ENCODE results near the gene NEO1. TPM values are rescaled to one million over a fixed set of nuclear protein-coding genes. Genes with fewer than 3 reads are reported as not detected.

The NEO1 gene
- total RNA-seq, 1 experiment from 2014 or later = 41.8 TPM

DNA sequence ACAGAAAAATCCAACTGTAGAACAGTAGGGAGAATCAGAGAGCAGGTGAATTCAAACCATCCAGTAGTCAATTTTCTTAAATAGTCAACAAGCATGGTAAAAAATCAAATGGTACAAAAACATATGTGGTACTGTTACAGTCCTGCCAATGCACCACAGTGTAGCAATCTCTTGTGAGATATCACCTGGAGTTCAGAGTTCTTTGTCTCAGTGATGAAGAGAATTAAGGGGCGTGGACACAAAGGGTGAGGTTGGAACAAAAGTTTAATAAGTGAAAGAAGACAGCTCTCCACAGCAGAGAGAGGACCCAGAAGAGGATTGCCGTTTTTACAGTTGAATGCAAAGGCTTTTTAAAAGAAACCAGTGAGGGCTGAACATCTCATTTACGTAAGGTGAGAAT is 113.2 kb downstream of the NEO1 start:
- H3K4me2 ChIP-seq (ENCODE audit: insufficient read depth, insufficient read length, low read length) = no peak overlapping the region
- no peak overlapping the region for H3K4ac ChIP-seq (ENCODE audit: low read depth, low read length)
- no peak overlapping the region for H3K9ac ChIP-seq (ENCODE audit: extremely low read depth, insufficient read length, low read length)
- no peak overlapping the region for H2AFZ ChIP-seq (ENCODE audit: low read length)
- Mint-ChIP-seq H3K27me3 (ENCODE audit: low read depth) (no peaks in the 10 kb centered on the region), H3K4me3 (no peak overlapping the region), H3K4me1 (peaks cover 10 to 14% of the 10 kb centered on the region in 2 experiments; a peak in 3 of 4 replicates), H3K9me3 (peaks cover 7 to 19% of the 10 kb centered on the region in 2 experiments; a peak in 4 of 5 replicates), H3K36me3 (ENCODE audit: insufficient read depth in 1 of 3, low read depth in 3 of 3) (peaks cover 15 to 26% (median 24%) of the 10 kb centered on the region in 3 experiments; a peak in 6 of 7 replicates), H3K27ac (peak overlapping the region in 2 of 3 experiments; percentile 17 to 25; a peak in 4 of 7 replicates)
- DNase-seq = no peak
- no peaks in the 10 kb centered on the region for H3K79me2 ChIP-seq (ENCODE audit: insufficient read depth, low read length)
- H3K79me1 ChIP-seq (ENCODE audit: insufficient read depth, low read depth, low read length, poor library complexity, severe bottlenecking) = no peaks in the 10 kb centered on the region
- H2BK5ac ChIP-seq (ENCODE audit: insufficient read length, low read length) = no peak overlapping the region
- no peak overlapping the region for H4K8ac ChIP-seq (replicated peaks; ENCODE audit: insufficient read length, low read depth, low read length)
- no peak overlapping the region for H2BK20ac ChIP-seq (ENCODE audit: low read depth, low read length, poor library complexity, severe bottlenecking)
- H3K56ac ChIP-seq (ENCODE audit: insufficient read length, low read depth, low read length) = no peak overlapping the region
- H3T11ph ChIP-seq (ENCODE audit: low read length) = no peak overlapping the region
- no peaks in the 10 kb centered on the region for H3K23me2 ChIP-seq (ENCODE audit: insufficient read length, low read depth, low read length, poor library complexity, severe bottlenecking)
- no peak overlapping the region for H3K27ac ChIP-seq (ENCODE audit: insufficient read length, low read depth, low read length)
- H2BK12ac ChIP-seq (ENCODE audit: insufficient read length, low read depth, low read length) = no peak overlapping the region
- no CpG with 5 or more reads among the region's 3 CpGs for WGBS (ENCODE audit: extremely low coverage, insufficient read length, low lambda C conversion rate)
- TF ChIP-seq, protein P1, sequence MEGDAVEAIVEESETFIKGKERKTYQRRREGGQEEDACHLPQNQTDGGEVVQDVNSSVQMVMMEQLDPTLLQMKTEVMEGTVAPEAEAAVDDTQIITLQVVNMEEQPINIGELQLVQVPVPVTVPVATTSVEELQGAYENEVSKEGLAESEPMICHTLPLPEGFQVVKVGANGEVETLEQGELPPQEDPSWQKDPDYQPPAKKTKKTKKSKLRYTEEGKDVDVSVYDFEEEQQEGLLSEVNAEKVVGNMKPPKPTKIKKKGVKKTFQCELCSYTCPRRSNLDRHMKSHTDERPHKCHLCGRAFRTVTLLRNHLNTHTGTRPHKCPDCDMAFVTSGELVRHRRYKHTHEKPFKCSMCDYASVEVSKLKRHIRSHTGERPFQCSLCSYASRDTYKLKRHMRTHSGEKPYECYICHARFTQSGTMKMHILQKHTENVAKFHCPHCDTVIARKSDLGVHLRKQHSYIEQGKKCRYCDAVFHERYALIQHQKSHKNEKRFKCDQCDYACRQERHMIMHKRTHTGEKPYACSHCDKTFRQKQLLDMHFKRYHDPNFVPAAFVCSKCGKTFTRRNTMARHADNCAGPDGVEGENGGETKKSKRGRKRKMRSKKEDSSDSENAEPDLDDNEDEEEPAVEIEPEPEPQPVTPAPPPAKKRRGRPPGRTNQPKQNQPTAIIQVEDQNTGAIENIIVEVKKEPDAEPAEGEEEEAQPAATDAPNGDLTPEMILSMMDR (conservative IDR thresholded peaks at IDR 0.05) = no peak
- no peak overlapping the region for H4K91ac ChIP-seq (ENCODE audit: insufficient read length, low read depth, low read length)
- no peak overlapping the region for H4K5ac ChIP-seq (ENCODE audit: insufficient read length, low read depth, low read length)
- H2BK15ac ChIP-seq (ENCODE audit: low read depth, low read length) = no peak overlapping the region
- no peaks in the 10 kb centered on the region for H4K20me1 ChIP-seq (ENCODE audit: control insufficient read depth, insufficient read depth, insufficient read length)
- H2AK5ac ChIP-seq (ENCODE audit: insufficient read length, low read length) = no peak overlapping the region
- no peaks in the 10 kb centered on the region for H3K9me3 ChIP-seq (ENCODE audit: control insufficient read depth, low read depth, low read length)
- no peak overlapping the region for H3K23ac ChIP-seq (ENCODE audit: insufficient read length, low read depth, low read length)
- no peaks in the 10 kb centered on the region for H3K27me3 ChIP-seq (ENCODE audit: insufficient read depth, low read length)
- H3K4me1 ChIP-seq (ENCODE audit: insufficient read depth, low read length) = no peaks in the 10 kb centered on the region
- no peak overlapping the region for H2BK120ac ChIP-seq (ENCODE audit: low read depth, low read length, poor library complexity, severe bottlenecking)
- no peak overlapping the region for H3K14ac ChIP-seq (ENCODE audit: insufficient read depth, low read length)
- H3K18ac ChIP-seq (ENCODE audit: insufficient read length, low read depth, low read length) = no peak overlapping the region

Data from H9 (cell line).